HG03095 (cell line): ENCODE data around the gene TFEB.

Experiments
- ATAC-seq: cut with Tn5 transposase; IDR thresholded peaks from one replicate; pipeline ENCODE4 v1.9.1; 2021; ENCODE audit warnings: moderate library complexity; ENCODE audit not compliant: unreplicated experiment

The TFEB gene

GRCh38 chr6:41739041-41739440 lies 3.6 kb upstream of the TFEB start:
- no peak for ATAC-seq

- ATAC-seq, result no peak
Observed at GRCh38 chr6:41737591-41738130, 2.3 kb upstream of the TFEB start.

GRCh38 chr6:41736800-41737555 lies 1.6 kb upstream of the TFEB start:
- ATAC-seq, result no peak

GRCh38 chr6:41736186-41736733 lies 852 bp upstream of the TFEB start:
- ATAC-seq, result no peak

- ATAC-seq, result no peak
Observed at GRCh38 chr6:41734666-41735426, 562 bp downstream of the TFEB start.

GRCh38 chr6:41733707-41734665 lies 1.4 kb downstream of the TFEB start:
- peak; percentile 46 for ATAC-seq

- no peak for ATAC-seq
Observed at GRCh38 chr6:41733360-41733706, 2.1 kb downstream of the TFEB start.

GRCh38 chr6:41732591-41733359 lies 2.6 kb downstream of the TFEB start:
- ATAC-seq, result peak; percentile 36

GRCh38 chr6:41732149-41732548 lies 3.3 kb downstream of the TFEB start:
- ATAC-seq, result no peak

- ATAC-seq, result no peak
Observed at GRCh38 chr6:41731561-41732086, 3.8 kb downstream of the TFEB start.

GRCh38 chr6:41730531-41731436 lies 4.6 kb downstream of the TFEB start:
- ATAC-seq, result no peak

GRCh38 chr6:41729624-41730023 lies 5.8 kb downstream of the TFEB start:
- no peak for ATAC-seq

GRCh38 chr6:41728954-41729353 lies 6.5 kb downstream of the TFEB start:
- no peak for ATAC-seq

- no peak for ATAC-seq
Observed at GRCh38 chr6:41728073-41728936, 7.1 kb downstream of the TFEB start.

- ATAC-seq, result no peak
Observed at GRCh38 chr6:41727705-41728072, 7.7 kb downstream of the TFEB start.

GRCh38 chr6:41726876-41727275 lies 8.5 kb downstream of the TFEB start:
- no peak for ATAC-seq

- ATAC-seq, result no peak
Observed at GRCh38 chr6:41724586-41725501, 10.6 kb downstream of the TFEB start.
